GM20000 (cell line): ENCODE measurements around the gene VSIG10L2.

Experiments used
- DNase-seq: peaks from one replicate; pipeline ENCODE4 v3.0.0; 2012; ENCODE audit warnings: low spot score
- CTCF ChIP-seq: IDR thresholded peaks from 2 replicates; pipeline ENCODE4 v1.5.1; 2012; ENCODE audit warnings: mild to moderate bottlenecking, control low read depth; ENCODE audit errors: extremely low read depth, missing control alignments

Gene VSIG10L2

GRCh38 chr11:125945797-125946520 is at the start of gene VSIG10L2:
Gene VSIG10L2, plus strand, starts transcription at chr11:125946044. Its CDS starts 12 bp downstream, at chr11:125946056.
- no peak for DNase-seq
- TF ChIP-seq CTCF, result no peak

- no peak for DNase-seq
- TF ChIP-seq CTCF, result no peak
Measured at GRCh38 chr11:125901872-125902271, 44.0 kb upstream of the VSIG10L2 start.

GRCh38 chr11:125902277-125902926 is 43.4 kb upstream of the VSIG10L2 start:
- no peak for DNase-seq
- no peak for TF ChIP-seq CTCF

GRCh38 chr11:125902927-125903710 is 42.7 kb upstream of the VSIG10L2 start, which contains the start of gene PUS3:
Gene PUS3, minus strand, starts transcription at chr11:125903206. Its CDS starts 6,922 bp downstream, at chr11:125896284.
- DNase-seq, result peak; percentile 92
- TF ChIP-seq CTCF, result no peak

- DNase-seq, result peak; percentile 22
- no peak for TF ChIP-seq CTCF
Measured at GRCh38 chr11:125903711-125904659, 41.9 kb upstream of the VSIG10L2 start, which contains the start of gene DDX25. Gene DDX25, plus strand, starts transcription at chr11:125904508. Its CDS starts 10 bp downstream, at chr11:125904518.

- DNase-seq, result no peak
- TF ChIP-seq CTCF, result no peak
Measured at GRCh38 chr11:125904678-125905077, 41.2 kb upstream of the VSIG10L2 start.
